GM21737 (cell line): Measurements from ENCODE around the gene SDF2L1.
"Not testable (repeated sequence)": the region's sequence is repeated elsewhere in the genome, so short reads cannot be mapped to it uniquely, and the experiment has no call there.

Experiments
- ATAC-seq: cut with Tn5 transposase; IDR thresholded peaks from one replicate; pipeline ENCODE4 v1.9.1; 2021; ENCODE audit warnings: mild to moderate bottlenecking, moderate library complexity; ENCODE audit not compliant: unreplicated experiment

The SDF2L1 gene

GRCh38 chr22:21635771-21636510, 6.2 kb upstream of the SDF2L1 start:
- ATAC-seq, result no peak

GRCh38 chr22:21636629-21637218, 5.4 kb upstream of the SDF2L1 start:
- no peak for ATAC-seq

- ATAC-seq, result not testable (repeated sequence)
Measured at GRCh38 chr22:21637450-21637849, 4.7 kb upstream of the SDF2L1 start.

- ATAC-seq, result no peak
Measured at GRCh38 chr22:21639359-21639758, 2.7 kb upstream of the SDF2L1 start.

- ATAC-seq, result no peak
Measured at GRCh38 chr22:21640810-21641209, 1.3 kb upstream of the SDF2L1 start.

- ATAC-seq, result peak; percentile 1
Measured at GRCh38 chr22:21641417-21641788, 699 bp upstream of the SDF2L1 start.

- ATAC-seq, result no peak
Measured at GRCh38 chr22:21642584-21643448, 714 bp downstream of the SDF2L1 start.

GRCh38 chr22:21643533-21644357, 1.6 kb downstream of the SDF2L1 start:
- no peak for ATAC-seq

GRCh38 chr22:21645513-21645912, 3.4 kb downstream of the SDF2L1 start:
- not testable (repeated sequence) for ATAC-seq

GRCh38 chr22:21646608-21647590, 4.8 kb downstream of the SDF2L1 start:
- no peak for ATAC-seq

GRCh38 chr22:21650280-21650679, 8.2 kb downstream of the SDF2L1 start:
- no peak for ATAC-seq

- no peak for ATAC-seq
Measured at GRCh38 chr22:21650823-21651520, 8.9 kb downstream of the SDF2L1 start.

- peak; percentile 29 for ATAC-seq
Measured at GRCh38 chr22:21651521-21652009, 9.5 kb downstream of the SDF2L1 start.

- peak; percentile 76 for ATAC-seq
Measured at GRCh38 chr22:21652010-21652546, 10.0 kb downstream of the SDF2L1 start.

- ATAC-seq, result peak; percentile 3
Measured at GRCh38 chr22:21652547-21653545, 10.7 kb downstream of the SDF2L1 start.

- ATAC-seq, result no peak
Measured at GRCh38 chr22:21657020-21657359, 14.9 kb downstream of the SDF2L1 start.

GRCh38 chr22:21657360-21658032, 15.4 kb downstream of the SDF2L1 start:
- ATAC-seq, result peak; percentile 57
